HT-29 (cell line): ENCODE data around the gene ECE2. TPM values are rescaled to one million over a fixed set of nuclear protein-coding genes. Genes with fewer than 3 reads are reported as not detected.
A peak's percentile ranks its signal among the peaks of the same experiment; 100 is the strongest.

Source experiments
- DNase-seq: peaks from one replicate; pipeline ENCODE4 v3.0.0-alpha.2; 2015; ENCODE audit warnings: low spot score
- total RNA-seq: library from RNA; depleted of rRNA; stranded (reverse); fragments of >200 nt; shearing (Covaris generic); gene quantifications from 2 replicates; pipeline ENCODE4 v1.2.3, GENCODE V29; 2014; rRNA removed

ECE2 gene
- total RNA-seq: not detected in 2 replicates

DNA sequence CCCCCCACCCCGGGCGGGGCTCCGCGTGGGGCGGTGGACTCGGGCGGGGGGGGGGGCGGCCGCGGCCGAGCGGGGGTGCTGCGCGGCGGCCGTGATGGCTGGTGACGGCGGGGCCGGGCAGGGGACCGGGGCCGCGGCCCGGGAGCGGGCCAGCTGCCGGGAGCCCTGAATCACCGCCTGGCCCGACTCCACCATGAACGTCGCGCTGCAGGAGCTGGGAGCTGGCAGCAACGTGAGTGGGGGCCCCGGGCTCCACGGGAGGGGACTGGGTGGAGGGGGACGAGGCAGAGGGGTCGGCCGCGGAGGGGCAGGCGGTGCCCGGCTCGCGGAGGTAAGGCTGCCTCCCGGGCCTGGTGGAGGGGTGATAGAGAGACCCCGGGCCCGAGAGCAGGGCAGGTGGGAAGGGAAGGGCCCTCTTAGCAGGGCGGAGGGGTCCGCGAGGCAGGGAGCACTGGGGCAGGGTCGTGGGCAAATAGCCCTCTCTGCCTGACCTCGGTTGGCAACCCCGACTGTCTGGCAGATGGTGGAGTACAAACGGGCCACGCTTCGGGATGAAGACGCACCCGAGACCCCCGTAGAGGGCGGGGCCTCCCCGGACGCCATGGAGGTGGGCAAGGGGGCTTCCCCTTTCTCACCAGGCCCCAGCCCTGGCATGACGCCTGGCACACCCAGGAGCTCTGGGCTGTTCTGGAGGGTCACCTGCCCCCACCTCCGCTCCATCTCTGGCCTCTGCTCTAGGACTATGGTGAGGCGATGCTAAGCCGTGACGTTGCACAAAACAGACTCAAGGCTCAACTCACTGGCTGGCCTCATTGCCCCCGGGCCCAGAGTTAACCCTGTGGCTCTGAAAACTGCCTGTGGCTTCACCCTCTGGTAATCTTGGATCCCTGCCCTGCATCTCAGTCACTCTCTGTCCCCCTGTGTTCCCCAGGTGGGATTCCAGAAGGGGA lies at the start of gene ECE2:
ECE2 (plus strand) TSS at position 62 of the 950 bp plus-strand sequence; CDS start at position 194, 132 bp downstream.
- DNase-seq: no peak

DNA sequence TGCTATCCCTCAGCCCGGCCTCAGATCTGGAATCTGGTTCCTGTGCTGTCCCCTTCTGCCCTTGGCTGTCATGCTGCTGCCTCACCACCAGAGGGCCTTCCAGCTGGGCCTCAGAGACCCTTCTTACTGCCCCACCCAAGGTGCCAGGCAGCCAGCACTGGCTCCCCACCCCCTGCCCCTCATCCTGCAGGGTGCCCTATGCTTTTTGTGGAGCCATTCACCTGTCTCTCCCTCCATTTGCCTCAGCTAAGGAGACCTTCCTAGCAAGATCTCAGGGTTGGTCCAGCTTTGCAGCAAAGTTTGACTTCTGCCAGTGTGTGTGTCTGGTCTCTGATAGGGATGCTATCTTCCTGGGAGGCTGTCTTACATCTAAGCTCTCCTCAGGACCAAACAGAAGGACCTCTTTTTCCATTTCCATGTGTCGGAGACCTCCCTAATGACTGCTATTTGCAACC lies 48.3 kb upstream of the ECE2 start:
- DNase-seq: peak; percentile 45

DNA sequence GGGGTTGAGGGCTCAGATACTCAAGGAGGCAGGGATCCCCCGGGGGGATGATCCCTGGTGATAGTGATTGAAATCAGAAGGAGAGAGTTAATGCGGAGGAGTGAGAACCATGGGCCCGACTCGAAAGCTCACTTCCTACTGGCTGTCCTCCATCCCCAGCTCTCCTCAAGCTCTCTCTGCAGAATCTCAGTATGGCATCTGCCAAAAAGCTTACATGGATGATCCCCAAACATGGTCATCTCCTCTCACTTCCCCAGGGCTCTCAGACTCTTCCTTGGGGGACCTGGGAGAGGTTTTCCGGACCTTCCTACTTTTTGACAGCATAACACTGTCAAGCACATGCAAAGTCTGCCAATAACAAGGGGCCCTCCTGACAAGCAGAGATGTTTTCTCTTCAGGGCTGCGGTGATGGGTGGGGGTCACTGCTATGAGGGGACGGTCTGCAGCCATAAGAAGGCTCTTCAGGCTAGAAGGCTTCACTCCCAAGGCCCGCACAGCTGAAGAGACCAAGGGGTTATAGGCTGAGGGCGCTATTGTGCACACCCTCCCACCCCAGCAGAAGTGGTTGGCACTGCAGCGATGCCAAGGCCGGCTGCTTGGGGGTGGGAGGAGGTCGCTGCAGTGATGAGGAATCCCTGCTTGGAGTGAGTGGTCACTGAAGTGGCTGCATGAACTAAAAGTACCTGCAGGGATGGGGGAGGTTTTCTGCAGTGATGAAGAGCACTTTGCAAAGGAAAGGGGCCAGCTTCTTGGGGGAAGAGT lies 47.3 kb upstream of the ECE2 start:
- DNase-seq: no peak

DNA sequence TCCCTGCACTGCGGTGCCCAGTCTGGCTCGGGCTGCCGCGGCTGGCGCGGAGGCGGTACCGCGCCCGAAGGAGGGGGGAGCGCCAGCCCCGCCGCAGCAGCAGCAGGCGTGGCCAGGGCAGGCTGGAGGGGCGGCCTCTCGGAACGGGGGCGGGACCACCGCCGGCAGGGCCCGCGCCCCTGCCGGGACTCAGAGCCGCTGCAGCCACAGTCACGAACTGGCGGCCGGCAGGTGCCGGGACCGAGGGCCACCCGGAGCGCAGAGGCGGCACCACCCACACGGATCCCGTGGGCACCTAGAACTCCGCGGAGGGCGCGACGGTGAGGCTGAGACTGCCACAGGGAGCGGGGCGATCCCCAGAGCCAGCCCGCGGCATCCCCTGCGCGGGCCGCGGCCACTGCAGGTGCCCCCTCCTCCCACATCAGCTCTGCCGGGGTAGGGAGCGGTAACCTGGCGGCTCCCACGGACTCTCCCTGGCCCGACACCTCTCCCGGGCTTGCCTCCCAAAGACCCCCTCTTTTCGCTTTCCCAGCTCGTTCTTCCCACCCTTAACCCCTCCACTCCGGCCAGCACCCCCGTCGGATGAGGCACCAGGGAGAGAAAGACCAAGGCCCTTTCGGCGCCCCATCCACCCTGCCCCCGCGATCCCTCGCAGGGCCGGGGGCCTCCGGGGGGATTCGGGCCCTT lies 46.3 kb upstream of the ECE2 start, which contains the start of gene VWA5B2:
VWA5B2 (plus strand) TSS at position 192 of the 687 bp plus-strand sequence. CDS start 944 bp downstream, outside the sequence.
- peak; percentile 29 for DNase-seq

DNA sequence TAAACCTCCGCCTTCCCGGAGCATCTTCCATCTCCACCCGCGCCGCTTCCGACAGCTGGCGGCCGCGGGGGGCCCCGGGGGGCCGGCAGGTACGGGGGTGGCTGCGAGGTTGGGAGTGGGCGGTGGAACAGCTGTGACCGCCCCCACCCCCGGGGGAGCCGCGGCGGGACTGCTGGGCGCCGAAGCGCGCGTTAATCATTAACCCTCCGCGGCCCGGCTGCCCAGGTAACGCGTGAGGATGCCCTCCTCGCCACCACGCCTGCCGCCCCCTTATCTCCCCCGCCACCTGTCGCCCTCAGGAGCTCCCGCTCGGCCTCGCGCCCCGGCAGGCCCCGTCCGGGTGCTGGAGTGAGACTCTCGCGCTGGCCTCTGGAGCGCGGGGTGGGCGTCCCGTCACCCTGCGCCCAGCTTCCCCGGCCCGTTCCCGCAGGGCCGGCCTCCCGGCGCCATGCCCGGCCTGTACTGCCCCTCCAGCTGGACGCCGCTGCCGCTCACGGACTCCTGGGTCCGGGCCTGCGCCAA lies 45.7 kb upstream of the ECE2 start:
- no peak for DNase-seq

DNA sequence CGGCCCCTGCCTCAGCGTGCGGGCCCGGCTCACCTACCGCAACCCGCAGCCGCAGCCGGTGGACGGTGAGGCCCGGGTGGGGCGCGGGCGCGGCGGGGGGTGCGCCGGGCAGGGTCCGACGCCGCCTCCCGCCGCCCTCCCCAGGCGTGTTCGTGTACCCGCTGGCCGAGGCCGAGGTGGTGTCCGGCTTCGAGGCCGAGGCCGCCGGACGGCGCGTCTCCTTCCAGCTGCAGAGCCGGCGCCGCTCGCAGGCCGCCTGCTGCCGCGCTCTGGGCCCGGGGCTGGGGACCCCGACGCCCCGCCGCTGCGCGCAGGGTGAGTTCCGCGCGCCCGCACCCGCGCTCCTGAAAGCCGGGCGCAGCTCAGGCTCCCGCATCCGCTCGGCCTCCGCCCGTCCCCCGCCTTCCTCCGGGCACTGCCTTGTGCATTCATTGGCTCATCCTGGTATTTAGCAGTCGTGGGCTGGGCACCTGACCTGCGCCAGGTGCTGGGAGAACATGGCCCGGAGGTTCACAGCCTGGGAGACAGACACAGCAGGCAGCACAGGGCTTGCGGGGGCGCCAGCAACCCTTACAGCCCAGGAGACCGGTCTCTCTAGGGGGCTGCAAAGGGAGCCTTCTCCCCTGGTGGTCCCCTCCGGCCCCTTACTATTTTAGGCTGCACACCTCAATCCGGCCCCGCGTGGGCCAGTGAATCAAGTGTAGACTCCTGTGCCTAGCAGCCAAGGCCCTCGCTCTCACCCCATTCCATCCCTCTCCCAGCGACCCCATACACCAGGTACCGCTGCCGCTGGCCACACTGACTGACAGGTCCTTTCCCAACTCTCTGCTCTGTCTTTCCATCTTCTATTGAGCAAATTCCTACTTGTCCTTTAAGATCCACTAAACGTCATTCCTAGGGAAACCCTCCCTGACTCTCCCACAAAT lies 45.0 kb upstream of the ECE2 start:
- peak; percentile 31 for DNase-seq

DNA sequence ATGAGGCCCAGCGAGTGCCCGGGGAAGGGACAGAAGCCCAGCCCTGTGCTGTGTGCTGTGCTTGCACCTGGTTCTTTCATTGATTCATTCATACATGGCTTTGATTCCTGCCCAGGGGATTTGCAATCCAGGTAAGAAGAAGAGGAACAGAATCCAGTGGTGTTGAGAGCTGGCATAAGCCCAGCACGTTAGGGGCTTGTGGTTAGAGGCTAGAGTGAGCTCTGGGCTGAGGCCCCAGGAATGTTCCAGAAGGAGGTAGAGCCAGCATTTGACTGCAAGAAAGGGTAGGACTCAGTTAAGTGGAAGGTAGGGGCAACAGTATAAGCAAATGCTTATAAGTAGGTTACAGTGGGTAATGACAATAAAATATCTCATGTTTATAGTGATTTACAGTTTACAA lies 44.2 kb upstream of the ECE2 start:
- DNase-seq: no peak

DNA sequence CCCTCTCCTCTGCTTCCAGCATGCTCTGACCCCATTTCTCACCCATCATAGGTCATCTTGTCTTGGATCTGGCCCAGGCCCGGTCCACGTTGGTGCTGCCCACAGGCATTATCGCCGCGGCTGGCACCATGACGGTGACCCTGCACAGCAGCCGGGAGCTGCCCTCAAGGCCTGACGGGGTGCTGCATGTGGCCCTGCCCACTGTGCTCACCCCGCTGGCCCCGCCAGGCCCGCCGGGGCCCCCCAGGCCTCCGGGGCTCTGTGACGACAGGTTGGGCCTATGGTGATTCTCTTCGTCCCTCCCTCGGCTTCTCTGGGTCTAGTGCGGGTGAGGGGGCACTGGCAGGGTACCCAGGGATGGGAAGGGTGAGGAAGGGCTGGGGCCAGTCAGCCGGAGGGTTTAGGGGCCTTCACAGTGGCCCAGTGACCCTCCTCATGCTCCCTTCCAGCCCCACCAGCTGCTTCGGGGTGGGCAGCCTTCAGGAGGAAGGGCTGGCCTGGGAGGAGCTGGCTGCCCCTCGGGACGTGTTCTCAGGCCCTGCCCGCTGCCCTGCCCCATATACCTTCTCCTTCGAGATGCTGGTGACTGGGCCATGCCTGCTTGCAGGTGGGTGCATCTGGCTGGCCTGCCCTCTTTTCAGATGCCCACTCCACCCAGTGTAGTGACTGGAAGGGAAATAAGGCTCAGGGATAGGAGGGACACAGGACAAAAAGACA lies 42.5 kb upstream of the ECE2 start:
- DNase-seq: no peak

DNA sequence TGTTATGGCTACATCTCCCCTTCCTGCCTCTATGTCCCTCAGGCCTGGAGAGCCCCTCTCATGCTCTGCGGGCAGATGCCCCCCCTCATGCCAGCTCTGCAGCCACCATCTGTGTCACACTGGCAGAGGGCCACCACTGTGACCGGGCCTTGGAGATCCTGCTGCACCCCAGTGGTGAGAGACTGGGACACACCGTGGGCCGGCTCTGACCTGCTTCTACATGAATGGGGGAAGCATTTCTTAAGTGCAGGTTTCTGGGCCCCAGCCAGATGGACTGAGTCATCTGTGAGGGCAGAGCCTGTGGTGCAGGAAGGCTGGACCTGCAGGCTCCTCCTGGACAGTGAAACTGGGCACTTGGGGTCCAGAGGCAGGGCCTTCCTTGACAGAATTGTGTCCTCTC lies 41.6 kb upstream of the ECE2 start:
- peak; percentile 91 for DNase-seq

DNA sequence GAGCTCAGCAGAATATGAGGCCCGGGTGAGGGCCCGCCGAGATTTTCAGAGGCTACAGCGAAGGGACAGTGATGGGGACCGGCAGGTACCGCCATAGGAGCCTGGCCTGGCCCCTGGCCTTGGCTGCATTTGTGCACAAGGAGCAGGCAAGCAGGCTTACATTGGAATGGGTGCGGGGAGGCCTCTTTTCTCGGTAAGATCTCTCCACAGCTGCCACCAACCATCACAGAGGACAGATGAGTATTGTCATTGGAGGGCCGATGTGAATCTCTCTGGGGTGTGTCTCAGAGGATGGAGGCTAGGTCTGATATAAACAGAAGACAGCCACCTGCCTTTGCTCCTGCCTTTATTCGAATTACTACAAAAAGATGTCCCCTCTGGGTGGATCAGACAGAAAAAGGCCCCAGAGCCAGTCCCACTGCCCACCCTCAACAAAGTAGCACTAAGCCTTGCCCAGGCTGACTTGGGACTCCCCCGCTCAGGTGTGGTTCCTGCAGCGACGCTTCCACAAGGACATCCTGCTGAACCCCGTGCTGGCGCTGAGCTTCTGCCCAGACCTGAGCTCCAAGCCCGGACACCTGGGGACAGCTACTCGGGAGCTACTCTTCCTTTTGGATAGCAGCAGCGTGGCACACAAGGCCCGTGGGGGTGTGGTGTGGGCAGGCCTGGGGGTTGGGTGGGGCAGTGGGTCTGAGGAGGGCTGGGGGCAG lies 41.0 kb upstream of the ECE2 start:
- no peak for DNase-seq

DNA sequence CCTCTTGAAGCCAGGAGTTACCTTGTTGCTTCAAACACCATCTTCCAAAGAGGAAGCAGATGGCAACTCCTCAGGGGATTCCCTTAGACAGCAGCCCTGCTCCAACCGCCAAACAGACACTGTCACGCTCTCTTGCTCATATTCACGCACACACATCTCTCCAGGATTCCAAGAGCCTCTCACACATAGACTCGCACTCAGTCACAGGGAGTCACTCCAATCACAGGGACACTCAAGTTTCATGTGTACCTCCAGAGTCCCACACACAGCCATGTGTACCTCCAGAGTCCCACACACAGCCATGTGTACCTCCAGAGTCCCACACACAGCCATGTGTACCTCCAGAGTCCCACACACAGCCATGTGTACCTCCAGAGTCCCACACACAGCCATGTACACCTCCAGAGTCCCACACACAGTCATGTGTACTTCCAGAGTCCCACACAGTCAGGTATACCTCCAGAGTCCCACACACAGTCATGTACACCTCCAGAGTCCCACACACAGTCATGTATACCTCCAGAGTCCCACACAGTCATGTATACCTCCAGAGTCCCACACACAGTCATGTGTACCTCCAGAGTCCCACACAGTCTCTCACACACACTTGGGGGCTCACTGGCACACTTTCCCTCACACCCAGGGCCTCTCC lies 40.3 kb upstream of the ECE2 start:
- no peak for DNase-seq

DNA sequence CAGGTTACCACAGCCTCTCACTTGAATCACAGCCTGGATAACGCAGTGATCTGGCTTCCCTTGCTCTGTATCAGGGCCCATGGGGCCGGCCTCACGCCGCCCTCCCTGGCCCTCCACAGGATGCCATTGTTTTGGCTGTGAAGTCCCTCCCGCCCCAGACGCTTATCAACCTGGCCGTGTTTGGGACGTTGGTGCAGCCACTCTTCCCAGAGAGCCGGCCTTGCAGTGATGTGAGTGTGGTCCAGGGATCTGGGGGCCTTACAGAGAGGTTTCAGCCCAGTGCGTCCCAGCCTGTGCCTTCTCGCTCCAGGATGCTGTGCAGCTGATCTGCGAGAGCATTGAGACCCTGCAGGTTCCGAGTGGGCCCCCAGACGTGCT lies 39.8 kb upstream of the ECE2 start:
- no peak for DNase-seq

DNA sequence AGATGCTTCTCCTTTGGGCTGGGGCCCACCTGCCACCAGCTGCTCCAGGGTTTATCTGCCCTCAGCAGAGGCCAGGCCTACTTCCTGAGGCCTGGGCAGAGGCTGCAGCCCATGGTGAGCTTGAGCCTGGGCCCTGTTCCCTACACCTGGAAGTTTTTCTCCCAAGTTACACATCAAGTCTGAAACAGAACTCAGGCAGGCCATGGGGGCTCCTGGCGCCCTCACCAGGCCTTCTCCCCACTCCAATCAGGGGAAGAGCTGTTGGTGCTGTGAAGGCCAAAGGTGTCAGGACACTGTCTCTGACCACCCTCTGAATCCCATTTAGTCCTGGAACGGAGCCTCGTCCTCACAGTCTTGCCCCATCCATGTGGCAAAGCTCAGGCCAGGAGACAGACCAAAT lies 39.2 kb upstream of the ECE2 start:
- DNase-seq: no peak

DNA sequence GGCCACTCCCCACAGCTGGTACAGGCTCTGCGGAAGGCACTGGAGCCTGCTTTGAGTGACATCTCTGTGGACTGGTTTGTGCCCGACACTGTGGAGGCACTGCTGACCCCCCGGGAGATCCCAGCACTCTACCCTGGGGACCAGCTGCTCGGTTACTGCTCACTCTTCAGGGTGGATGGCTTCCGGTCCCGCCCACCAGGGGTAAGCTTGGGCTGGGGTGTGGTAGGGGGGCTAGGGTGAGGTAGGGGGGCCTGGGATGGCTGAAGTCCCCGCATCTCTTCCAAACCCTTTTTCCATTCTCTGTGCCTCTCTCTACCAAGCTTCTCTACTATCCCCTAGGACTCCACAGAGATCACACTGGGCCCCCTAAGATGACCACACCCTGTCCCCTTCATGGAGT lies 38.6 kb upstream of the ECE2 start:
- DNase-seq: no peak

DNA sequence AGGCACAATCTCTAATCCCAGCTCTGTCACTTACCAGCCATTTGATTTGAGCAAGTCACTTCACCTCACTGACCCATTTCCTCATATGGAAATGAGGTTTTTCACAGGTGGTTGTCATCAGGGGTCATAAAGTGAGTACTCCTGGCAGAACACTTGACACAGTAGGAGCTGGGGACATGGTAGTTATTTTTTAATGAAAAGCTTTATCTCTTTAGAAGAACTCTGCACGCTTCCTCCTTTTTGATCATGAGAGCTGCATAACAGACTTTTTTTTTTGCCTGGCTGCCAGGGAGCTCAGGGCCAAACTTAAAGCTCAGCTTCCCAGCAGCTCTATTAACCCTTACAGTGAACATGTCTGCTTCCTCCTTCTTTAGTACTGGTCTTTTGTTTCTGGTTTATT lies 38.0 kb upstream of the ECE2 start:
- no peak for DNase-seq

DNA sequence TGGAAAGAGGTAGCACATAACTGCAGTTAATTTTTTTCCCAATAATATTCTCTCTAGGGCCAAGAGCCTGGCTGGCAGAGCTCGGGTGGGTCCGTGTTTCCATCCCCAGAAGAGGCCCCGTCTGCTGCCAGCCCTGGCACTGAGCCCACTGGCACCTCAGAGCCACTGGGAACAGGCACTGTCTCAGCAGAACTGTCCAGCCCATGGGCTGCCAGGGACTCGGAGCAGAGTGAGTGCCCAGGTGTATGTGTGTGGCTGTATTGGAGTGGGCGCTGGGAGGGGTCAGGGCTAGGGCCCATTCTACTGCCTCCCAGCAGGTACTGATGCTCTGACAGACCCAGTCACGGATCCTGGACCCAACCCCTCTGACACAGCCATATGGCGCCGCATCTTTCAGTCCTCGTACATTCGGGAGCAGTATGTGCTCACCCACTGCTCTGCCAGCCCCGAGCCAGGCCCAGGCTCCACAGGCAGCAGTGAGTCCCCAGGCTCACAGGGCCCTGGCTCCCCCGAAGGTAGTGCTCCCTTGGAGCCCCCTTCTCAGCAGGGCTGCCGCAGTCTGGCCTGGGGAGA lies 37.5 kb upstream of the ECE2 start:
- DNase-seq: no peak

DNA sequence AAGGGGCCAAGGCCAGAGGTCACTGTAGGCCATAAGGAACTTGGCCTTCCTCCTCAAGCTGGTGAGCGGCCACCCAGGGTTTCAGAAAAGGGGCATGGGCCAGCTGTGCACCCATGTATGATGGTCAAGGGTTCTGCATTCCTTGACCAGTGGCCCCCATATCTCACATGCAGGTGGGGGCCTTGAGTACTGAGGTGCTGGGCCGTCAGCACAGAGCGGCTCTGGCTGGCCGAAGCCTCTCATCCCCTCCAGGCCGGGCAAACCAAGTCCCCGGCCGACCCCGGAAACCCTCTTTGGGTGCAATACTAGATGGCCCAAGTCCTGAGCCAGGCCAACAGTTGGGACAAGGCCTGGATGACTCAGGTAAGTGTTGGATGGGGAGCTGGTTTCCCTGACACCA lies 36.6 kb upstream of the ECE2 start:
- no peak for DNase-seq

DNA sequence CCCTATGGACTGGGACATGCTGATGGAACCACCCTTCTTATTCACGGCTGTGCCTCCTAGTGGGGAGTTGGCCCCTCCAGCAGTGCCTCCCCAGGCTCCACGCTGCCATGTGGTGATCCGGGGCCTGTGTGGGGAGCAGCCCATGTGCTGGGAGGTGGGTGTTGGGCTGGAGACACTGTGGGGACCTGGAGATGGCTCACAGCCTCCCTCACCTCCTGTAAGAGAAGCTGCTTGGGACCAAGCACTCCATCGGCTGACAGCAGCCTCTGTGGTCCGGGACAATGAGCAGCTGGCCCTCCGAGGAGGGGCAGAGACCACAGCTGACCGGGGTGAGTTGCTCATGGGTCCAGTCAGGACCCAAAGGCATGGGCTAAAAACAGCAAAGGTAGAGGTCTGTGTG lies 36.1 kb upstream of the ECE2 start:
- no peak for DNase-seq
